GM23338 (cell line): Measurements from ENCODE around the gene CHRNA5. TPM values are rescaled to one million over a fixed set of nuclear protein-coding genes. Genes with fewer than 3 reads are reported as not detected.

Experiments used
- ATAC-seq: fragments of 200-7000 bp; cut with Tn5 transposase; 3 replicates; pipeline ENCODE4 v1.9.1; 2020
- DNase-seq: peaks from one replicate; pipeline ENCODE4 v3.0.0-alpha.2; 2015; ENCODE audit warnings: low spot score
- H2AFZ ChIP-seq: fragments of 200-600 bp; sonication (generic); 2 replicates; pipeline ENCODE4 v1.8.0; 2016; ENCODE audit warnings: antibody characterized with exemption, mild to moderate bottlenecking, moderate library complexity
- H3F3A ChIP-seq: fragments of 200-600 bp; sonication (generic); replicated peaks from 2 replicates; pipeline ENCODE4 v1.8.0; 2017; ENCODE audit warnings: antibody characterized with exemption, mixed run types, low read depth
- H3K27ac ChIP-seq: fragments of 200-600 bp; sonication (generic); 2 replicates; pipeline ENCODE4 v1.6.1; 2016; ENCODE audit warnings: low read depth
- H3K27me3 ChIP-seq: fragments of 200-600 bp; sonication (generic); 2 replicates; pipeline ENCODE4 v1.8.0; 2016; ENCODE audit warnings: mild to moderate bottlenecking, mixed run types, moderate library complexity; ENCODE audit not compliant: insufficient read depth
- H3K36me3 ChIP-seq: fragments of 200-600 bp; sonication (generic); 2 replicates; pipeline ENCODE4 v1.8.0; 2016; ENCODE audit warnings: mild to moderate bottlenecking; ENCODE audit not compliant: insufficient read depth
- H3K4me1 ChIP-seq: fragments of 200-600 bp; sonication (generic); 2 replicates; pipeline ENCODE4 v1.8.0; 2016; ENCODE audit warnings: mild to moderate bottlenecking, moderate library complexity; ENCODE audit not compliant: insufficient read depth
- H3K4me2 ChIP-seq: fragments of 200-600 bp; sonication (generic); 2 replicates; pipeline ENCODE4 v1.7.1; 2017; ENCODE audit warnings: mixed run types
- H3K4me3 ChIP-seq: fragments of 200-600 bp; sonication (generic); 2 replicates; pipeline ENCODE4 v1.6.1; 2016; ENCODE audit warnings: mixed run types
- H3K79me2 ChIP-seq: fragments of 200-600 bp; sonication (generic); replicated peaks from 2 replicates; pipeline ENCODE4 v1.8.0; 2017; ENCODE audit warnings: mild to moderate bottlenecking; ENCODE audit not compliant: insufficient read depth
- H3K9me2 ChIP-seq: fragments of 200-600 bp; sonication (generic); 2 replicates; pipeline ENCODE4 v1.8.0; 2017; ENCODE audit not compliant: insufficient read depth
- H4K20me1 ChIP-seq: fragments of 200-600 bp; sonication (generic); replicated peaks from 2 replicates; pipeline ENCODE4 v1.8.0; 2017; ENCODE audit warnings: mild to moderate bottlenecking; ENCODE audit not compliant: insufficient read depth
- H3K27ac Mint-ChIP-seq: 2 replicates; pipeline ENCODE4 v1.8.0; 2020; ENCODE audit warnings: inconsistent platforms, mild to moderate bottlenecking, moderate library complexity, mixed read lengths
- H3K27me3 Mint-ChIP-seq: 3 replicates; pipeline ENCODE4 v1.8.0; 2022; ENCODE audit warnings: low read depth, mild to moderate bottlenecking, moderate library complexity, mixed read lengths, inconsistent platforms; ENCODE audit not compliant: insufficient read depth, poor library complexity
- H3K36me3 Mint-ChIP-seq: 3 replicates; pipeline ENCODE4 v1.8.0; 2021; ENCODE audit warnings: low read depth, mild to moderate bottlenecking, inconsistent platforms, moderate library complexity, mixed read lengths
- H3K4me1 Mint-ChIP-seq: 3 replicates; pipeline ENCODE4 v1.8.0; 2020; ENCODE audit warnings: mild to moderate bottlenecking, inconsistent platforms, mixed read lengths
- H3K4me3 Mint-ChIP-seq: 3 replicates; pipeline ENCODE4 v1.8.0; 2021; ENCODE audit warnings: moderate library complexity, mild to moderate bottlenecking, inconsistent platforms, mixed read lengths
- H3K9me3 Mint-ChIP-seq: 3 replicates; pipeline ENCODE4 v1.8.0; 2020; ENCODE audit warnings: moderate library complexity, mild to moderate bottlenecking, inconsistent platforms, mixed read lengths
- EZH2 ChIP-seq: fragments of 200-600 bp; sonication (generic); IDR thresholded peaks from one replicate; pipeline ENCODE4 v1.8.0; 2017; ENCODE audit warnings: antibody characterized with exemption, mild to moderate bottlenecking, low read depth; ENCODE audit not compliant: unreplicated experiment
- NANOG ChIP-seq: IDR thresholded peaks from 2 replicates; pipeline ENCODE4 v1.6.1; 2016; ENCODE audit warnings: antibody characterized with exemption, borderline replicate concordance
- POLR2AphosphoS5 ChIP-seq: IDR thresholded peaks from 2 replicates; pipeline ENCODE4 v1.6.1; 2016; ENCODE audit warnings: antibody characterized with exemption, low read depth
- STAT1 ChIP-seq: IDR thresholded peaks from one replicate; pipeline ENCODE4 v1.6.1; 2016; ENCODE audit warnings: antibody characterized with exemption; ENCODE audit not compliant: unreplicated experiment
- ZNF114 ChIP-seq: fragments of 250-450 bp; sonication (Bioruptor Pico); IDR thresholded peaks from 2 replicates; pipeline ENCODE4 v1.5.0; 2020; ENCODE audit warnings: mild to moderate bottlenecking, moderate library complexity
- ZNF331 ChIP-seq: fragments of 250-450 bp; sonication (Bioruptor Pico); IDR thresholded peaks from 2 replicates; pipeline ENCODE4 v1.5.0; 2020; ENCODE audit warnings: low read depth, mild to moderate bottlenecking, moderate library complexity
- polyA plus RNA-seq: library from polyadenylated mRNA; unstranded; fragments of >200 nt; fragmentation: Nextera tagmentation; extraction: Ambion mirVana; gene quantifications from 2 replicates; pipeline ENCODE4 v1.2.1, GENCODE V29; 2016
- total RNA-seq: library from RNA; depleted of rRNA; stranded (reverse); fragments of >200 nt; shearing (Covaris generic); gene quantifications from 2 replicates; pipeline ENCODE4 v1.2.3, GENCODE V29; 2014
- TF ChIP-seq, protein P1 (sequence below): fragments of 250-450 bp; sonication (Bioruptor Pico); IDR thresholded peaks from 2 replicates; pipeline ENCODE4 v1.5.0; 2020; ENCODE audit warnings: mild to moderate bottlenecking, moderate library complexity
- TF ChIP-seq, protein P2 (sequence below): IDR thresholded peaks from one replicate; pipeline ENCODE4 v1.6.1; 2018; ENCODE audit warnings: antibody characterized with exemption; ENCODE audit not compliant: unreplicated experiment
- TF ChIP-seq, protein P3 (sequence below): IDR thresholded peaks from 2 replicates; pipeline ENCODE4 v1.6.1; 2016; ENCODE audit warnings: antibody characterized with exemption

Gene CHRNA5
- total and polyA plus RNA-seq, 2 experiments from 2014 or later: 19.6 to 23.3 TPM

DNA sequence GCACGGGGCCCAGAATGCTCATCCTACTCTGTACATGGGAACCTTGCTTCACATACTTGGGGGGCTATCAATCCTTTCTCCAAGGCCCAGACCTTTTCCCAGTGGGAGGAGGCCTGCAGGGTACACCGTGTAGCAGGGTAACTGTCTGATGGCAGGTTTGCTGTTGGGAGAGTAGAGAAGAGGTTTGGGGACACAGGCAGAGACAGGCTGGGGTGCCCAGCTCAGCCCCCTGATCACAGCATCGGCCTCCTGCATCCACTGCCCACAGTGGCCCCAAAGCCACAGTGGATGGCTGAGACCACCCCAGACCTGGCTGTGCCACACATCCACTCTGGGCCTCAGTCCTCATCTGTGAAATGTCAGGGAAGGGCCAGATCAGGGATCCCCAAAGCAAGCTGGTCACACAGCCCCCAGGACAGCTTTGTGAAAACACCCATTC, 49.9 kb downstream of the CHRNA5 start:
- no peak overlapping the region for H3K27ac Mint-ChIP-seq
- ATAC-seq (no peak), DNase-seq (no peak)
- H3K4me3 Mint-ChIP-seq: no peak overlapping the region
- Histone ChIP-seq H2AFZ (no peak overlapping the region), H3K4me2 (no peak overlapping the region), H3K79me2 (no peaks in the 10 kb centered on the region), H4K20me1 (no peaks in the 10 kb centered on the region), H3K36me3 (no peaks in the 10 kb centered on the region), H3K9me2 (no peaks in the 10 kb centered on the region), H3K27ac (no peak overlapping the region), H3K4me1 (no peaks in the 10 kb centered on the region), H3K27me3 (peaks cover 16% of the 10 kb centered on the region), H3F3A (no peaks in the 10 kb centered on the region), H3K4me3 (no peak overlapping the region)
- TF ChIP-seq NANOG (no peak), STAT1 (no peak), ZNF114 (CRISPR knock-in tag) (no peak), POLR2AphosphoS5 (no peak), ZNF331 (no peak), EZH2 (no peak)
- TF ChIP-seq, protein P1, sequence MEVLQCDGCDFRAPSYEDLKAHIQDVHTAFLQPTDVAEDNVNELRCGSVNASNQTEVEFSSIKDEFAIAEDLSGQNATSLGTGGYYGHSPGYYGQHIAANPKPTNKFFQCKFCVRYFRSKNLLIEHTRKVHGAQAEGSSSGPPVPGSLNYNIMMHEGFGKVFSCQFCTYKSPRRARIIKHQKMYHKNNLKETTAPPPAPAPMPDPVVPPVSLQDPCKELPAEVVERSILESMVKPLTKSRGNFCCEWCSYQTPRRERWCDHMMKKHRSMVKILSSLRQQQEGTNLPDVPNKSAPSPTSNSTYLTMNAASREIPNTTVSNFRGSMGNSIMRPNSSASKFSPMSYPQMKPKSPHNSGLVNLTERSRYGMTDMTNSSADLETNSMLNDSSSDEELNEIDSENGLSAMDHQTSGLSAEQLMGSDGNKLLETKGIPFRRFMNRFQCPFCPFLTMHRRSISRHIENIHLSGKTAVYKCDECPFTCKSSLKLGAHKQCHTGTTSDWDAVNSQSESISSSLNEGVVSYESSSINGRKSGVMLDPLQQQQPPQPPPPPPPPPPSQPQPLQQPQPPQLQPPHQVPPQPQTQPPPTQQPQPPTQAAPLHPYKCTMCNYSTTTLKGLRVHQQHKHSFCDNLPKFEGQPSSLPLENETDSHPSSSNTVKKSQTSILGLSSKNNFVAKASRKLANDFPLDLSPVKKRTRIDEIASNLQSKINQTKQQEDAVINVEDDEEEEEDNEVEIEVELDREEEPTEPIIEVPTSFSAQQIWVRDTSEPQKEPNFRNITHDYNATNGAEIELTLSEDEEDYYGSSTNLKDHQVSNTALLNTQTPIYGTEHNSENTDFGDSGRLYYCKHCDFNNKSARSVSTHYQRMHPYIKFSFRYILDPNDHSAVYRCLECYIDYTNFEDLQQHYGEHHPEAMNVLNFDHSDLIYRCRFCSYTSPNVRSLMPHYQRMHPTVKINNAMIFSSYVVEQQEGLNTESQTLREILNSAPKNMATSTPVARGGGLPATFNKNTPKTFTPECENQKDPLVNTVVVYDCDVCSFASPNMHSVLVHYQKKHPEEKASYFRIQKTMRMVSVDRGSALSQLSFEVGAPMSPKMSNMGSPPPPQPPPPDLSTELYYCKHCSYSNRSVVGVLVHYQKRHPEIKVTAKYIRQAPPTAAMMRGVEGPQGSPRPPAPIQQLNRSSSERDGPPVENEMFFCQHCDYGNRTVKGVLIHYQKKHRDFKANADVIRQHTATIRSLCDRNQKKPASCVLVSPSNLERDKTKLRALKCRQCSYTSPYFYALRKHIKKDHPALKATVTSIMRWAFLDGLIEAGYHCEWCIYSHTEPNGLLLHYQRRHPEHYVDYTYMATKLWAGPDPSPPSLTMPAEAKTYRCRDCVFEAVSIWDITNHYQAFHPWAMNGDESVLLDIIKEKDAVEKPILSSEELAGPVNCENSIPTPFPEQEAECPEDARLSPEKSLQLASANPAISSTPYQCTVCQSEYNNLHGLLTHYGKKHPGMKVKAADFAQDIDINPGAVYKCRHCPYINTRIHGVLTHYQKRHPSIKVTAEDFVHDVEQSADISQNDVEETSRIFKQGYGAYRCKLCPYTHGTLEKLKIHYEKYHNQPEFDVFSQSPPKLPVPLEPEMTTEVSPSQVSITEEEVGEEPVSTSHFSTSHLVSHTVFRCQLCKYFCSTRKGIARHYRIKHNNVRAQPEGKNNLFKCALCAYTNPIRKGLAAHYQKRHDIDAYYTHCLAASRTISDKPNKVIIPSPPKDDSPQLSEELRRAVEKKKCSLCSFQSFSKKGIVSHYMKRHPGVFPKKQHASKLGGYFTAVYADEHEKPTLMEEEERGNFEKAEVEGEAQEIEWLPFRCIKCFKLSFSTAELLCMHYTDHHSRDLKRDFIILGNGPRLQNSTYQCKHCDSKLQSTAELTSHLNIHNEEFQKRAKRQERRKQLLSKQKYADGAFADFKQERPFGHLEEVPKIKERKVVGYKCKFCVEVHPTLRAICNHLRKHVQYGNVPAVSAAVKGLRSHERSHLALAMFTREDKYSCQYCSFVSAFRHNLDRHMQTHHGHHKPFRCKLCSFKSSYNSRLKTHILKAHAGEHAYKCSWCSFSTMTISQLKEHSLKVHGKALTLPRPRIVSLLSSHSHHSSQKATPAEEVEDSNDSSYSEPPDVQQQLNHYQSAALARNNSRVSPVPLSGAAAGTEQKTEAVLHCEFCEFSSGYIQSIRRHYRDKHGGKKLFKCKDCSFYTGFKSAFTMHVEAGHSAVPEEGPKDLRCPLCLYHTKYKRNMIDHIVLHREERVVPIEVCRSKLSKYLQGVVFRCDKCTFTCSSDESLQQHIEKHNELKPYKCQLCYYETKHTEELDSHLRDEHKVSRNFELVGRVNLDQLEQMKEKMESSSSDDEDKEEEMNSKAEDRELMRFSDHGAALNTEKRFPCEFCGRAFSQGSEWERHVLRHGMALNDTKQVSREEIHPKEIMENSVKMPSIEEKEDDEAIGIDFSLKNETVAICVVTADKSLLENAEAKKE: no peak
- TF ChIP-seq, protein P2, sequence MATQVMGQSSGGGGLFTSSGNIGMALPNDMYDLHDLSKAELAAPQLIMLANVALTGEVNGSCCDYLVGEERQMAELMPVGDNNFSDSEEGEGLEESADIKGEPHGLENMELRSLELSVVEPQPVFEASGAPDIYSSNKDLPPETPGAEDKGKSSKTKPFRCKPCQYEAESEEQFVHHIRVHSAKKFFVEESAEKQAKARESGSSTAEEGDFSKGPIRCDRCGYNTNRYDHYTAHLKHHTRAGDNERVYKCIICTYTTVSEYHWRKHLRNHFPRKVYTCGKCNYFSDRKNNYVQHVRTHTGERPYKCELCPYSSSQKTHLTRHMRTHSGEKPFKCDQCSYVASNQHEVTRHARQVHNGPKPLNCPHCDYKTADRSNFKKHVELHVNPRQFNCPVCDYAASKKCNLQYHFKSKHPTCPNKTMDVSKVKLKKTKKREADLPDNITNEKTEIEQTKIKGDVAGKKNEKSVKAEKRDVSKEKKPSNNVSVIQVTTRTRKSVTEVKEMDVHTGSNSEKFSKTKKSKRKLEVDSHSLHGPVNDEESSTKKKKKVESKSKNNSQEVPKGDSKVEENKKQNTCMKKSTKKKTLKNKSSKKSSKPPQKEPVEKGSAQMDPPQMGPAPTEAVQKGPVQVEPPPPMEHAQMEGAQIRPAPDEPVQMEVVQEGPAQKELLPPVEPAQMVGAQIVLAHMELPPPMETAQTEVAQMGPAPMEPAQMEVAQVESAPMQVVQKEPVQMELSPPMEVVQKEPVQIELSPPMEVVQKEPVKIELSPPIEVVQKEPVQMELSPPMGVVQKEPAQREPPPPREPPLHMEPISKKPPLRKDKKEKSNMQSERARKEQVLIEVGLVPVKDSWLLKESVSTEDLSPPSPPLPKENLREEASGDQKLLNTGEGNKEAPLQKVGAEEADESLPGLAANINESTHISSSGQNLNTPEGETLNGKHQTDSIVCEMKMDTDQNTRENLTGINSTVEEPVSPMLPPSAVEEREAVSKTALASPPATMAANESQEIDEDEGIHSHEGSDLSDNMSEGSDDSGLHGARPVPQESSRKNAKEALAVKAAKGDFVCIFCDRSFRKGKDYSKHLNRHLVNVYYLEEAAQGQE: no peak
- TF ChIP-seq, protein P3, sequence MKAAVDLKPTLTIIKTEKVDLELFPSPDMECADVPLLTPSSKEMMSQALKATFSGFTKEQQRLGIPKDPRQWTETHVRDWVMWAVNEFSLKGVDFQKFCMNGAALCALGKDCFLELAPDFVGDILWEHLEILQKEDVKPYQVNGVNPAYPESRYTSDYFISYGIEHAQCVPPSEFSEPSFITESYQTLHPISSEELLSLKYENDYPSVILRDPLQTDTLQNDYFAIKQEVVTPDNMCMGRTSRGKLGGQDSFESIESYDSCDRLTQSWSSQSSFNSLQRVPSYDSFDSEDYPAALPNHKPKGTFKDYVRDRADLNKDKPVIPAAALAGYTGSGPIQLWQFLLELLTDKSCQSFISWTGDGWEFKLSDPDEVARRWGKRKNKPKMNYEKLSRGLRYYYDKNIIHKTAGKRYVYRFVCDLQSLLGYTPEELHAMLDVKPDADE: no peak
- peaks cover 9% of the 10 kb centered on the region for H3K9me3 Mint-ChIP-seq
- peaks cover 13% of the 10 kb centered on the region for H3K4me1 Mint-ChIP-seq
- H3K27me3 Mint-ChIP-seq: peaks cover 22% of the 10 kb centered on the region
- H3K36me3 Mint-ChIP-seq: peaks cover 2% of the 10 kb centered on the region; the same call in 1 of the 3 replicates
